PFSK-1 (cell line): ENCODE measurements around the gene PGP.

Experiments
- FOXP2 ChIP-seq: optimal IDR thresholded peaks from 2 replicates; pipeline ENCODE3; 2011; ENCODE audit warnings: borderline replicate concordance, control low read depth, inconsistent platforms; ENCODE audit not compliant: insufficient read depth; ENCODE audit errors: extremely low read length, extremely low read depth
- POLR2AphosphoS5 ChIP-seq: IDR thresholded peaks from 2 replicates; pipeline ENCODE4 v1.6.1; 2012; ENCODE audit warnings: low read depth, mild to moderate bottlenecking, control low read depth, low read length, moderate library complexity
- REST ChIP-seq, 2 experiments: IDR thresholded peaks; 2 replicates each; pipeline versions ENCODE4 v1.6.1 to v1.8.0; 2011 to 2012; ENCODE audit warnings: low read depth in 2 of 2, low read length in 2 of 2, control low read depth in 1 of 2, inconsistent platforms in 1 of 2, mild to moderate bottlenecking in 1 of 2, moderate library complexity in 1 of 2; ENCODE audit not compliant: insufficient read depth in 1 of 2
- SIN3A ChIP-seq: IDR thresholded peaks from 2 replicates; pipeline ENCODE4 v1.6.1; 2012; ENCODE audit warnings: mild to moderate bottlenecking, low read length, moderate library complexity, borderline replicate concordance; ENCODE audit not compliant: insufficient read depth
- TAF1 ChIP-seq: IDR thresholded peaks from 2 replicates; pipeline ENCODE4 v1.6.1; 2012; ENCODE audit warnings: low read length, control low read depth, borderline replicate concordance; ENCODE audit not compliant: insufficient read depth

The PGP gene

GRCh38 chr16:2191446-2191706 lies 23.3 kb downstream of the PGP start:
- TF ChIP-seq FOXP2 (no peak), REST (IDR thresholded peaks at IDR 0.05; ENCODE audit: insufficient read depth in 1 of 2, low read depth in 2 of 2, low read length in 2 of 2) (no peak), POLR2AphosphoS5 (no peak), TAF1 (no peak), SIN3A (no peak)

GRCh38 chr16:2190659-2191445 lies 23.8 kb downstream of the PGP start:
- TF ChIP-seq POLR2AphosphoS5 (no peak), FOXP2 (no peak), SIN3A (no peak), TAF1 (no peak), REST (IDR thresholded peaks at IDR 0.05; ENCODE audit: insufficient read depth in 1 of 2, low read depth in 2 of 2, low read length in 2 of 2) (no peak)

GRCh38 chr16:2190002-2190658 lies 24.5 kb downstream of the PGP start:
- TF ChIP-seq FOXP2 (no peak), REST (IDR thresholded peaks at IDR 0.05; ENCODE audit: insufficient read depth in 1 of 2, low read depth in 2 of 2, low read length in 2 of 2) (no peak), TAF1 (no peak), POLR2AphosphoS5 (no peak), SIN3A (no peak)

- TF ChIP-seq TAF1 (no peak), POLR2AphosphoS5 (no peak), REST (IDR thresholded peaks at IDR 0.05; ENCODE audit: insufficient read depth in 1 of 2, low read depth in 2 of 2, low read length in 2 of 2) (no peak), FOXP2 (no peak), SIN3A (no peak)
Measured at GRCh38 chr16:2189252-2189893, 25.3 kb downstream of the PGP start.
